ENCODE measurements around the gene THOC2.

DNA sequence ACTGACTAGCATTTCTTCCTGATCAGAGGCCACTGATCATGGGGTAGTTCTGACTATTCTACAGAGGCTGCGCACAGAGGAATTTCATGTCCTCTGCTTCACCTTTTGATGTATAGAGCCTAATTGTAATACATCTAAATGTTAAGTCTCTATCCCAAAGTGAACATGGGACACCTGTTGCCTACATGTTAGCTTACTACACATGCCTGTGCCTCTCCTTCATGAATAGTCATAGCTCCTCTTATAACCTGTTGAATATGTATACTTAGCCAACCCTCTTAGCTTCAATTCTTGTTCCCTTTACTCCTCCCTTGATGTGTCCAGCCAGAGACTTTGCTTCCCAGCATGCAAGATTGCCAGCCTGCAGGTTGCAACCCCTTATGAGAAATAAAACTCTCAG is 9.6 kb upstream of the THOC2 start:
- TF ChIP-seq, protein P1, sequence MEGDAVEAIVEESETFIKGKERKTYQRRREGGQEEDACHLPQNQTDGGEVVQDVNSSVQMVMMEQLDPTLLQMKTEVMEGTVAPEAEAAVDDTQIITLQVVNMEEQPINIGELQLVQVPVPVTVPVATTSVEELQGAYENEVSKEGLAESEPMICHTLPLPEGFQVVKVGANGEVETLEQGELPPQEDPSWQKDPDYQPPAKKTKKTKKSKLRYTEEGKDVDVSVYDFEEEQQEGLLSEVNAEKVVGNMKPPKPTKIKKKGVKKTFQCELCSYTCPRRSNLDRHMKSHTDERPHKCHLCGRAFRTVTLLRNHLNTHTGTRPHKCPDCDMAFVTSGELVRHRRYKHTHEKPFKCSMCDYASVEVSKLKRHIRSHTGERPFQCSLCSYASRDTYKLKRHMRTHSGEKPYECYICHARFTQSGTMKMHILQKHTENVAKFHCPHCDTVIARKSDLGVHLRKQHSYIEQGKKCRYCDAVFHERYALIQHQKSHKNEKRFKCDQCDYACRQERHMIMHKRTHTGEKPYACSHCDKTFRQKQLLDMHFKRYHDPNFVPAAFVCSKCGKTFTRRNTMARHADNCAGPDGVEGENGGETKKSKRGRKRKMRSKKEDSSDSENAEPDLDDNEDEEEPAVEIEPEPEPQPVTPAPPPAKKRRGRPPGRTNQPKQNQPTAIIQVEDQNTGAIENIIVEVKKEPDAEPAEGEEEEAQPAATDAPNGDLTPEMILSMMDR (IDR thresholded peaks at IDR 0.05; ENCODE audit: insufficient read depth, low read length), result no peak
- TF ChIP-seq, protein P2, sequence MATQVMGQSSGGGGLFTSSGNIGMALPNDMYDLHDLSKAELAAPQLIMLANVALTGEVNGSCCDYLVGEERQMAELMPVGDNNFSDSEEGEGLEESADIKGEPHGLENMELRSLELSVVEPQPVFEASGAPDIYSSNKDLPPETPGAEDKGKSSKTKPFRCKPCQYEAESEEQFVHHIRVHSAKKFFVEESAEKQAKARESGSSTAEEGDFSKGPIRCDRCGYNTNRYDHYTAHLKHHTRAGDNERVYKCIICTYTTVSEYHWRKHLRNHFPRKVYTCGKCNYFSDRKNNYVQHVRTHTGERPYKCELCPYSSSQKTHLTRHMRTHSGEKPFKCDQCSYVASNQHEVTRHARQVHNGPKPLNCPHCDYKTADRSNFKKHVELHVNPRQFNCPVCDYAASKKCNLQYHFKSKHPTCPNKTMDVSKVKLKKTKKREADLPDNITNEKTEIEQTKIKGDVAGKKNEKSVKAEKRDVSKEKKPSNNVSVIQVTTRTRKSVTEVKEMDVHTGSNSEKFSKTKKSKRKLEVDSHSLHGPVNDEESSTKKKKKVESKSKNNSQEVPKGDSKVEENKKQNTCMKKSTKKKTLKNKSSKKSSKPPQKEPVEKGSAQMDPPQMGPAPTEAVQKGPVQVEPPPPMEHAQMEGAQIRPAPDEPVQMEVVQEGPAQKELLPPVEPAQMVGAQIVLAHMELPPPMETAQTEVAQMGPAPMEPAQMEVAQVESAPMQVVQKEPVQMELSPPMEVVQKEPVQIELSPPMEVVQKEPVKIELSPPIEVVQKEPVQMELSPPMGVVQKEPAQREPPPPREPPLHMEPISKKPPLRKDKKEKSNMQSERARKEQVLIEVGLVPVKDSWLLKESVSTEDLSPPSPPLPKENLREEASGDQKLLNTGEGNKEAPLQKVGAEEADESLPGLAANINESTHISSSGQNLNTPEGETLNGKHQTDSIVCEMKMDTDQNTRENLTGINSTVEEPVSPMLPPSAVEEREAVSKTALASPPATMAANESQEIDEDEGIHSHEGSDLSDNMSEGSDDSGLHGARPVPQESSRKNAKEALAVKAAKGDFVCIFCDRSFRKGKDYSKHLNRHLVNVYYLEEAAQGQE (IDR thresholded peaks at IDR 0.05; ENCODE audit: insufficient replicate concordance, low read depth), result no peak
- TF ChIP-seq POLR2AphosphoS5 (IDR thresholded peaks at IDR 0.05; ENCODE audit: low read depth) (no peak), GABPA (IDR thresholded peaks at IDR 0.05; ENCODE audit: low read depth) (no peak)
